ENCODE results near the gene KNDC1. TPM values are rescaled to one million over a fixed set of nuclear protein-coding genes. Genes with fewer than 3 reads are reported as not detected.

The KNDC1 gene
- total RNA-seq, 6 experiments from 2014 or later, result 0.54 to 11.6 (median 8.2) TPM

- no peaks in the 10 kb centered on the region for H3K4me1 ChIP-seq
- H3K4me3 ChIP-seq, result no peak overlapping the region
- TF ChIP-seq POLR2A (IDR thresholded peaks at IDR 0.05) (no peak), CTCF (IDR thresholded peaks at IDR 0.05) (no peak)
- H3K27ac ChIP-seq, result no peak overlapping the region
- H3K9me3 ChIP-seq, result no peaks in the 10 kb centered on the region
- DNase-seq, result no peak
- intact Hi-C loops (cut with DNase I), result no loop called here
- no peaks in the 10 kb centered on the region for H3K27me3 ChIP-seq
- no peaks in the 10 kb centered on the region for H3K36me3 ChIP-seq
- no CpG with 5 or more reads among the region's 20 CpGs for WGBS (ENCODE audit: insufficient coverage, low coverage, low lambda C conversion rate, missing lambda C conversion rate)
- no peak for ATAC-seq
Observed at GRCh38 chr10:133209641-133210040, 49.6 kb downstream of the KNDC1 start.

GRCh38 chr10:133210398-133211140 lies 50.5 kb downstream of the KNDC1 start:
- ATAC-seq (no peak), DNase-seq (no peak)
- no peak for TF ChIP-seq CTCF (IDR thresholded peaks at IDR 0.05)
- TF ChIP-seq POLR2A (IDR thresholded peaks at IDR 0.05), result no peak
- 75% methylated on average over 15 of the region's 27 CpGs for WGBS (ENCODE audit: insufficient coverage, low coverage, low lambda C conversion rate, missing lambda C conversion rate)
- Histone ChIP-seq H3K27ac (no peak overlapping the region), H3K9me3 (no peaks in the 10 kb centered on the region), H3K4me3 (no peak overlapping the region), H3K4me1 (no peaks in the 10 kb centered on the region), H3K36me3 (no peaks in the 10 kb centered on the region), H3K27me3 (no peaks in the 10 kb centered on the region)
- intact Hi-C loops (cut with DNase I), result no loop called here

- Histone ChIP-seq H3K9me3 (no peaks in the 10 kb centered on the region), H3K27me3 (no peaks in the 10 kb centered on the region), H3K4me1 (no peaks in the 10 kb centered on the region), H3K4me3 (no peak overlapping the region), H3K36me3 (no peaks in the 10 kb centered on the region), H3K27ac (no peak overlapping the region)
- no CpG with 5 or more reads among the region's 25 CpGs for WGBS (ENCODE audit: insufficient coverage, low coverage, low lambda C conversion rate, missing lambda C conversion rate)
- intact Hi-C loops (cut with DNase I), result no loop called here
- DNase-seq (no peak), ATAC-seq (no peak)
- no peak for TF ChIP-seq POLR2A (IDR thresholded peaks at IDR 0.05)
- no peak for TF ChIP-seq CTCF (IDR thresholded peaks at IDR 0.05)
Observed at GRCh38 chr10:133211141-133211830, 51.3 kb downstream of the KNDC1 start.

GRCh38 chr10:133211959-133212852 lies 52.2 kb downstream of the KNDC1 start:
- no peaks in the 10 kb centered on the region for H3K27me3 ChIP-seq
- H3K4me1 ChIP-seq, result no peaks in the 10 kb centered on the region
- no peak for ATAC-seq
- H3K27ac ChIP-seq, result no peak overlapping the region
- no peak for DNase-seq
- H3K4me3 ChIP-seq, result no peak overlapping the region
- H3K9me3 ChIP-seq, result no peaks in the 10 kb centered on the region
- TF ChIP-seq POLR2A (IDR thresholded peaks at IDR 0.05) (no peak), CTCF (IDR thresholded peaks at IDR 0.05) (no peak)
- whole genome bisulfite sequencing (ENCODE audit: insufficient coverage, low coverage, low lambda C conversion rate, missing lambda C conversion rate), result 69% methylated on average over 17 of the region's 34 CpGs
- intact Hi-C loops (cut with DNase I), result no loop called here
- H3K36me3 ChIP-seq, result no peaks in the 10 kb centered on the region

Data from right lobe of liver (tissue), 6 donors.